Upper lobe of left lung (tissue), 4 donors: ENCODE results near the gene SYDE1.

ENCODE experiments used
- CTCF ChIP-seq, 6 experiments: fragments of 450-650 bp in 4 of 6; fragments of 200-600 bp in 2 of 6; sonication (generic) in 2 of 6; IDR thresholded peaks; one replicate each; pipeline ENCODE4 v1.5.1; 2016 to 2019; ENCODE audit warnings: antibody characterized with exemption in 6 of 6
- EP300 ChIP-seq, 4 donors: sonication (generic); formaldehyde crosslinking; IDR thresholded peaks; one replicate each; pipeline ENCODE4 v1.5.1; 2017; ENCODE audit warnings: antibody characterized with exemption in 4 of 4, control low read depth in 2 of 4
- POLR2A ChIP-seq, 4 donors: fragments of 450-650 bp; IDR thresholded peaks; one replicate each; pipeline ENCODE4 v1.5.1; 2016 to 2017; ENCODE audit warnings: antibody characterized with exemption in 4 of 4, mild to moderate bottlenecking in 2 of 4
- POLR2AphosphoS5 ChIP-seq, 2 donors: sonication (generic); formaldehyde crosslinking; IDR thresholded peaks; one replicate each; pipeline ENCODE4 v1.5.1; 2017; ENCODE audit warnings: antibody characterized with exemption in 2 of 2

GRCh38 chr19:15118789-15119494, 11.7 kb downstream of the SYDE1 start:
- no peak for TF ChIP-seq POLR2A (IDR thresholded peaks at IDR 0.05)
- TF ChIP-seq CTCF (IDR thresholded peaks at IDR 0.05): no peak
- no peak for TF ChIP-seq POLR2AphosphoS5 (IDR thresholded peaks at IDR 0.05)
- no peak for TF ChIP-seq EP300 (IDR thresholded peaks at IDR 0.05)
